HepG2 (cell line): ENCODE measurements around the gene NSMCE1. TPM values are rescaled to one million over a fixed set of nuclear protein-coding genes. Genes with fewer than 3 reads are reported as not detected.

Experiments
- CBX1 ChIP-seq: IDR thresholded peaks from one replicate; pipeline ENCODE4 v1.6.1; 2016; ENCODE audit warnings: antibody characterized with exemption, low read depth
- CHD4 ChIP-seq: fragments of 200-600 bp; sonication (generic); IDR thresholded peaks from 2 replicates; pipeline ENCODE4 v1.7.0; 2017; ENCODE audit warnings: mild to moderate bottlenecking, low read length, borderline replicate concordance
- CTCF ChIP-seq: sonication (generic); formaldehyde crosslinking; IDR thresholded peaks from 2 replicates; pipeline ENCODE4 v1.5.0; 2020; ENCODE audit warnings: mild to moderate bottlenecking, missing genetic modification reagents, moderate library complexity
- EEA1 ChIP-seq: sonication (generic); formaldehyde crosslinking; IDR thresholded peaks from 2 replicates; pipeline ENCODE4 v1.5.1; 2020; ENCODE audit warnings: mild to moderate bottlenecking, missing genetic modification reagents, borderline replicate concordance
- KDM4B ChIP-seq: sonication (generic); formaldehyde crosslinking; IDR thresholded peaks from 2 replicates; pipeline ENCODE4 v1.4.0; 2020; ENCODE audit warnings: missing genetic modification reagents
- KLF15 ChIP-seq: sonication (generic); formaldehyde crosslinking; IDR thresholded peaks from 2 replicates; pipeline ENCODE4 v1.8.1; 2023; ENCODE audit warnings: borderline replicate concordance, mild to moderate bottlenecking, inconsistent platforms, missing genetic modification reagents, mixed read lengths
- MTF1 ChIP-seq: sonication (generic); formaldehyde crosslinking; IDR thresholded peaks from 2 replicates; pipeline ENCODE4 v1.5.0; 2020; ENCODE audit warnings: missing genetic modification reagents
- MZF1 ChIP-seq: sonication (generic); formaldehyde crosslinking; IDR thresholded peaks from 2 replicates; pipeline ENCODE4 v1.8.1; 2023; ENCODE audit warnings: mild to moderate bottlenecking, missing genetic modification reagents, borderline replicate concordance
- TCF7L2 ChIP-seq: IDR thresholded peaks from 2 replicates; pipeline ENCODE4 v1.6.1; 2011; ENCODE audit warnings: mild to moderate bottlenecking, low read depth, low read length, moderate library complexity
- TERF1 ChIP-seq: sonication (generic); formaldehyde crosslinking; IDR thresholded peaks from 2 replicates; pipeline ENCODE4 v1.8.0; 2022; ENCODE audit warnings: mild to moderate bottlenecking, missing genetic modification reagents, moderate library complexity
- ZFAT ChIP-seq: sonication (generic); formaldehyde crosslinking; conservative IDR thresholded peaks from 2 replicates; pipeline ENCODE4 v1.8.1; 2023; ENCODE audit warnings: missing genetic modification reagents, inconsistent platforms
- ZFP36L2 ChIP-seq: sonication (generic); formaldehyde crosslinking; IDR thresholded peaks from 2 replicates; pipeline ENCODE4 v1.4.0; 2020; ENCODE audit warnings: missing genetic modification reagents
- ZKSCAN8 ChIP-seq: IDR thresholded peaks from 2 replicates; pipeline ENCODE4 v1.6.1; 2016; ENCODE audit warnings: borderline replicate concordance, missing genetic modification reagents, missing compliant biosample characterization
- ZNF124 ChIP-seq: sonication (generic); formaldehyde crosslinking; IDR thresholded peaks from 2 replicates; pipeline ENCODE4 v1.4.0; 2020; ENCODE audit warnings: missing genetic modification reagents
- ZNF20 ChIP-seq: sonication (generic); formaldehyde crosslinking; IDR thresholded peaks from 2 replicates; pipeline ENCODE4 v1.4.0; 2020; ENCODE audit warnings: mild to moderate bottlenecking, moderate library complexity, missing genetic modification reagents
- ZNF224 ChIP-seq: sonication (generic); formaldehyde crosslinking; IDR thresholded peaks from 2 replicates; pipeline ENCODE4 v1.5.0; 2020; ENCODE audit warnings: mild to moderate bottlenecking, missing genetic modification reagents
- ZNF652 ChIP-seq: IDR thresholded peaks from 2 replicates; pipeline ENCODE4 v1.6.1; 2016; ENCODE audit warnings: low read depth, borderline replicate concordance
- ZNF672 ChIP-seq: sonication (generic); formaldehyde crosslinking; IDR thresholded peaks from 2 replicates; pipeline ENCODE4 v1.8.1; 2022; ENCODE audit warnings: missing genetic modification reagents
- ZNF737 ChIP-seq: sonication (generic); formaldehyde crosslinking; IDR thresholded peaks from 2 replicates; pipeline ENCODE4 v1.5.0; 2020; ENCODE audit warnings: missing genetic modification reagents, mild to moderate bottlenecking, borderline replicate concordance
- polyA plus RNA-seq, 8 experiments: library from polyadenylated mRNA; depleted of rRNA in 3 of 8; stranded (reverse) in 7 of 8; unstranded in 1 of 8; fragments of >200 nt; fragmentation: Illumina TruSeq in 4 of 8; extraction: Trizol in 4 of 8; gene quantifications; 2 replicates each; pipeline versions ENCODE4 v1.2.1 to v1.2.3, GENCODE V29; 2011 to 2016; ENCODE audit warnings: low read depth in 4 of 8, missing spikeins in 1 of 8, mixed read lengths in 1 of 8; ENCODE audit not compliant: insufficient read depth in 1 of 8
- total RNA-seq, 5 experiments: library from RNA; depleted of rRNA; stranded (reverse); fragments of >200 nt; fragmentation: Illumina TruSeq; extraction: Trizol; gene quantifications; 2 replicates each; pipeline ENCODE4 v1.2.3, GENCODE V29; 2016; ENCODE audit warnings: low read depth in 1 of 5
- TF ChIP-seq, protein P1 (sequence below): sonication (generic); formaldehyde crosslinking; IDR thresholded peaks from 2 replicates; pipeline ENCODE4 v1.4.0; 2020; ENCODE audit warnings: mild to moderate bottlenecking, missing genetic modification reagents
- TF ChIP-seq, protein P2 (sequence below): sonication (generic); formaldehyde crosslinking; IDR thresholded peaks from 2 replicates; pipeline ENCODE4 v1.5.0; 2020; ENCODE audit warnings: mild to moderate bottlenecking, missing genetic modification reagents
- TF ChIP-seq, protein P3 (sequence below): sonication (generic); formaldehyde crosslinking; IDR thresholded peaks from 2 replicates; pipeline ENCODE4 v1.5.0; 2020; ENCODE audit warnings: missing genetic modification reagents

NSMCE1 gene
- total and polyA plus RNA-seq, 2 of the 13 experiments (the other 11 are each of a cell fraction or from before 2014, with no cell fraction given), result 42.7 to 52.9 TPM

- TF ChIP-seq, protein P1, sequence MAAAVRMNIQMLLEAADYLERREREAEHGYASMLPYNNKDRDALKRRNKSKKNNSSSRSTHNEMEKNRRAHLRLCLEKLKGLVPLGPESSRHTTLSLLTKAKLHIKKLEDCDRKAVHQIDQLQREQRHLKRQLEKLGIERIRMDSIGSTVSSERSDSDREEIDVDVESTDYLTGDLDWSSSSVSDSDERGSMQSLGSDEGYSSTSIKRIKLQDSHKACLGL (CRISPR knock-in tag), result 0 out of 2 replicates have a peak, but pooled peaks have one; percentile 23
- TF ChIP-seq ZNF20 (CRISPR knock-in tag) (no peak), CBX1 (no peak), MTF1 (CRISPR knock-in tag) (no peak), ZKSCAN8 (no peak), ZNF737 (CRISPR knock-in tag) (no peak), ZNF672 (CRISPR knock-in tag) (no peak), EEA1 (no peak), MZF1 (CRISPR knock-in tag) (no peak), ZNF652 (CRISPR knock-in tag) (no peak), TERF1 (CRISPR knock-in tag) (no peak), CHD4 (0 out of 2 replicates have a peak, but pooled peaks have one; percentile 46), KDM4B (CRISPR knock-in tag) (no peak), CTCF (CRISPR knock-in tag) (peak; percentile 44), ZNF124 (CRISPR knock-in tag) (no peak), KLF15 (CRISPR knock-in tag) (no peak), TCF7L2 (no peak), ZFAT (CRISPR knock-in tag) (no peak), ZFP36L2 (no peak), ZNF224 (no peak)
- TF ChIP-seq, protein P2, sequence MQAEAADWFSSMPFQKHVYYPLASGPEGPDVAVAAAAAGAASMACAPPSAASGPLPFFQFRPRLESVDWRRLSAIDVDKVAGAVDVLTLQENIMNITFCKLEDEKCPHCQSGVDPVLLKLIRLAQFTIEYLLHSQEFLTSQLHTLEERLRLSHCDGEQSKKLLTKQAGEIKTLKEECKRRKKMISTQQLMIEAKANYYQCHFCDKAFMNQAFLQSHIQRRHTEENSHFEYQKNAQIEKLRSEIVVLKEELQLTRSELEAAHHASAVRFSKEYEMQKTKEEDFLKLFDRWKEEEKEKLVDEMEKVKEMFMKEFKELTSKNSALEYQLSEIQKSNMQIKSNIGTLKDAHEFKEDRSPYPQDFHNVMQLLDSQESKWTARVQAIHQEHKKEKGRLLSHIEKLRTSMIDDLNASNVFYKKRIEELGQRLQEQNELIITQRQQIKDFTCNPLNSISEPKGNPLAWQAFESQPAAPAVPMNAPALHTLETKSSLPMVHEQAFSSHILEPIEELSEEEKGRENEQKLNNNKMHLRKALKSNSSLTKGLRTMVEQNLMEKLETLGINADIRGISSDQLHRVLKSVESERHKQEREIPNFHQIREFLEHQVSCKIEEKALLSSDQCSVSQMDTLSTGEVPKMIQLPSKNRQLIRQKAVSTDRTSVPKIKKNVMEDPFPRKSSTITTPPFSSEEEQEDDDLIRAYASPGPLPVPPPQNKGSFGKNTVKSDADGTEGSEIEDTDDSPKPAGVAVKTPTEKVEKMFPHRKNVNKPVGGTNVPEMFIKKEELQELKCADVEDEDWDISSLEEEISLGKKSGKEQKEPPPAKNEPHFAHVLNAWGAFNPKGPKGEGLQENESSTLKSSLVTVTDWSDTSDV, result no peak
- TF ChIP-seq, protein P3, sequence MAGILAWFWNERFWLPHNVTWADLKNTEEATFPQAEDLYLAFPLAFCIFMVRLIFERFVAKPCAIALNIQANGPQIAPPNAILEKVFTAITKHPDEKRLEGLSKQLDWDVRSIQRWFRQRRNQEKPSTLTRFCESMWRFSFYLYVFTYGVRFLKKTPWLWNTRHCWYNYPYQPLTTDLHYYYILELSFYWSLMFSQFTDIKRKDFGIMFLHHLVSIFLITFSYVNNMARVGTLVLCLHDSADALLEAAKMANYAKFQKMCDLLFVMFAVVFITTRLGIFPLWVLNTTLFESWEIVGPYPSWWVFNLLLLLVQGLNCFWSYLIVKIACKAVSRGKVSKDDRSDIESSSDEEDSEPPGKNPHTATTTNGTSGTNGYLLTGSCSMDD (CRISPR knock-in tag), result no peak
Measured at GRCh38 chr16:27214084-27214961, 54.2 kb downstream of the NSMCE1 start (continued).
